ENCODE results near the gene ATAD3A. TPM values are rescaled to one million over a fixed set of nuclear protein-coding genes. Genes with fewer than 3 reads are reported as not detected.
"Not testable (repeated sequence)": the region's sequence is repeated elsewhere in the genome, so short reads cannot be mapped to it uniquely, and the experiment has no call there.

ATAD3A gene
- total and polyA plus RNA-seq, 2 experiments from 2014 or later = 36.5 to 80.3 TPM

GRCh38 chr1:1556505-1556904, 44.5 kb downstream of the ATAD3A start:
- no peak for DNase-seq (ENCODE audit: low spot score)
- TF ChIP-seq POLR2AphosphoS5 (IDR thresholded peaks at IDR 0.05; ENCODE audit: low read depth) (no peak), EZH2phosphoT487 (IDR thresholded peaks at IDR 0.05; ENCODE audit: unreplicated experiment) (no peak), ETS1 (IDR thresholded peaks at IDR 0.05) (no peak), JUNB (IDR thresholded peaks at IDR 0.05; ENCODE audit: unreplicated experiment) (no peak), ZNF114 (CRISPR knock-in tag; IDR thresholded peaks at IDR 0.05) (no peak), STAT1 (IDR thresholded peaks at IDR 0.05; ENCODE audit: unreplicated experiment) (no peak)
- Histone ChIP-seq H3K4me3 (no peak overlapping the region), H3K27ac (ENCODE audit: low read depth) (no peak overlapping the region), H3K9me2 (ENCODE audit: insufficient read depth) (no peaks in the 10 kb centered on the region), H2AFZ (no peak overlapping the region), H4K20me1 (replicated peaks; ENCODE audit: insufficient read depth) (peaks cover 19% of the 10 kb centered on the region), H3K79me2 (replicated peaks; ENCODE audit: insufficient read depth) (peaks cover 17% of the 10 kb centered on the region), H3F3A (replicated peaks; ENCODE audit: low read depth) (0 out of 2 replicates have a peak, but pooled peaks cover 13% of the 10 kb centered on the region), H3K27me3 (ENCODE audit: insufficient read depth) (no peaks in the 10 kb centered on the region), H3K36me3 (ENCODE audit: insufficient read depth) (no peaks in the 10 kb centered on the region), H3K4me2 (no peak overlapping the region), H3K4me1 (ENCODE audit: insufficient read depth) (no peaks in the 10 kb centered on the region)
- no peaks in the 10 kb centered on the region; the same call in 2 of the 3 replicates for H3K4me1 Mint-ChIP-seq
- peak overlapping the region; percentile 52; the same call in 1 of the 2 replicates for H3K27ac Mint-ChIP-seq
- H3K4me3 Mint-ChIP-seq = no peak overlapping the region
- no peak for ATAC-seq
- H3K9me3 Mint-ChIP-seq = no peaks in the 10 kb centered on the region
- peaks cover 15% of the 10 kb centered on the region for H3K27me3 Mint-ChIP-seq (ENCODE audit: insufficient read depth, low read depth, poor library complexity)
- peaks cover 8% of the 10 kb centered on the region for H3K36me3 Mint-ChIP-seq (ENCODE audit: low read depth)

GRCh38 chr1:1556961-1557360, 45.0 kb downstream of the ATAD3A start:
- H3K9me3 Mint-ChIP-seq = not testable (repeated sequence)
- H3K27me3 Mint-ChIP-seq (ENCODE audit: insufficient read depth, low read depth, poor library complexity) = peaks cover 15% of the 10 kb centered on the region

GRCh38 chr1:1557688-1558087, 45.7 kb downstream of the ATAD3A start:
- DNase-seq (ENCODE audit: low spot score); H3K36me3 ChIP-seq (ENCODE audit: insufficient read depth); H3K4me1 ChIP-seq (ENCODE audit: insufficient read depth); H3K27ac ChIP-seq (ENCODE audit: low read depth); H3K4me3 ChIP-seq; H3K4me3 Mint-ChIP-seq; H3K9me2 ChIP-seq (ENCODE audit: insufficient read depth); ATAC-seq; H3K9me3 Mint-ChIP-seq; H3K4me2 ChIP-seq; H2AFZ ChIP-seq; H3K27ac Mint-ChIP-seq; H3K4me1 Mint-ChIP-seq; H3K27me3 ChIP-seq (ENCODE audit: insufficient read depth): not testable (repeated sequence)
- peaks cover 13% of the 10 kb centered on the region; the same call in 1 of the 2 replicates for H3F3A ChIP-seq (replicated peaks; ENCODE audit: low read depth)
- peaks cover 14% of the 10 kb centered on the region for H4K20me1 ChIP-seq (replicated peaks; ENCODE audit: insufficient read depth)
- Mint-ChIP-seq H3K36me3 (ENCODE audit: low read depth) (peaks cover 20% of the 10 kb centered on the region), H3K27me3 (ENCODE audit: insufficient read depth, low read depth, poor library complexity) (peaks cover 15% of the 10 kb centered on the region)
- peaks cover 14% of the 10 kb centered on the region for H3K79me2 ChIP-seq (replicated peaks; ENCODE audit: insufficient read depth)

More at GRCh38 chr1:1556961-1557360, 45.0 kb downstream of the ATAD3A start:
- peaks cover 17% of the 10 kb centered on the region for H3K79me2 ChIP-seq (replicated peaks; ENCODE audit: insufficient read depth)
- not testable (repeated sequence) for H3K27me3 ChIP-seq (ENCODE audit: insufficient read depth); H2AFZ ChIP-seq; H3K27ac ChIP-seq (ENCODE audit: low read depth); H3K9me2 ChIP-seq (ENCODE audit: insufficient read depth); H3K4me1 Mint-ChIP-seq; H3K4me3 Mint-ChIP-seq; H3K4me2 ChIP-seq; H3K36me3 ChIP-seq (ENCODE audit: insufficient read depth); H3K4me3 ChIP-seq; ATAC-seq; H3K27ac Mint-ChIP-seq; H3K4me1 ChIP-seq (ENCODE audit: insufficient read depth); DNase-seq (ENCODE audit: low spot score)
- peaks cover 18% of the 10 kb centered on the region for H4K20me1 ChIP-seq (replicated peaks; ENCODE audit: insufficient read depth)
- peaks cover 12% of the 10 kb centered on the region for H3K36me3 Mint-ChIP-seq (ENCODE audit: low read depth)
- H3F3A ChIP-seq (replicated peaks; ENCODE audit: low read depth) = peaks cover 12% of the 10 kb centered on the region; the same call in 1 of the 2 replicates

All from GM23338 (cell line).